HepG2 (cell line): ENCODE measurements around the gene ADSS1. TPM values are rescaled to one million over a fixed set of nuclear protein-coding genes. Genes with fewer than 3 reads are reported as not detected.
A peak's percentile ranks its signal among the peaks of the same experiment; 100 is the strongest.

Experiments
- AGO2 ChIP-seq: fragments of 200-400 bp; formaldehyde crosslinking; optimal IDR thresholded peaks from 2 replicates; pipeline ENCODE3; 2017; ENCODE audit warnings: mild to moderate bottlenecking, low read depth, low read length, moderate library complexity
- FLYWCH1 ChIP-seq: sonication (generic); formaldehyde crosslinking; IDR thresholded peaks from 2 replicates; pipeline ENCODE4 v1.8.1; 2023; ENCODE audit warnings: mild to moderate bottlenecking, missing genetic modification reagents
- HMGA1 ChIP-seq: sonication (generic); formaldehyde crosslinking; conservative IDR thresholded peaks from 2 replicates; pipeline ENCODE4 v1.4.0; 2020; ENCODE audit warnings: missing genetic modification reagents
- HOXA5 ChIP-seq: sonication (generic); formaldehyde crosslinking; IDR thresholded peaks from 2 replicates; pipeline ENCODE4 v1.4.0; 2020; ENCODE audit warnings: missing genetic modification reagents
- HOXD1 ChIP-seq: sonication (generic); formaldehyde crosslinking; IDR thresholded peaks from 2 replicates; pipeline ENCODE4 v1.5.0; 2020; ENCODE audit warnings: missing genetic modification reagents
- MIXL1 ChIP-seq: IDR thresholded peaks from 2 replicates; pipeline ENCODE4 v1.6.1; 2016
- MTA1 ChIP-seq: sonication (generic); formaldehyde crosslinking; IDR thresholded peaks from 2 replicates; pipeline ENCODE4 v1.4.0; 2020; ENCODE audit warnings: missing genetic modification reagents, mild to moderate bottlenecking, borderline replicate concordance
- MYC ChIP-seq: sonication (generic); formaldehyde crosslinking; IDR thresholded peaks from 2 replicates; pipeline ENCODE4 v1.9.0; 2021; ENCODE audit warnings: missing genetic modification reagents, borderline replicate concordance
- NR2F2 ChIP-seq: IDR thresholded peaks from 2 replicates; pipeline ENCODE4 v1.6.1; 2012; ENCODE audit warnings: low read depth, inconsistent platforms, borderline replicate concordance
- POLR2AphosphoS2 ChIP-seq: IDR thresholded peaks from 2 replicates; pipeline ENCODE4 v1.6.1; 2011; ENCODE audit warnings: low read depth, low read length, improper control_type of control experiment
- RFX1 ChIP-seq: fragments of 450-650 bp; IDR thresholded peaks from 2 replicates; pipeline ENCODE4 v1.6.1; 2017
- SAP130 ChIP-seq: IDR thresholded peaks from 2 replicates; pipeline ENCODE4 v1.6.1; 2016; ENCODE audit warnings: low read depth
- SRY ChIP-seq: sonication (generic); formaldehyde crosslinking; IDR thresholded peaks from 2 replicates; pipeline ENCODE4 v1.8.0; 2022; ENCODE audit warnings: mild to moderate bottlenecking, missing genetic modification reagents
- STAG1 ChIP-seq: sonication (generic); formaldehyde crosslinking; IDR thresholded peaks from 2 replicates; pipeline ENCODE4 v1.4.0; 2020; ENCODE audit warnings: missing genetic modification reagents
- TEAD2 ChIP-seq: sonication (generic); formaldehyde crosslinking; IDR thresholded peaks from 2 replicates; pipeline ENCODE4 v1.9.0; 2021; ENCODE audit warnings: missing genetic modification reagents
- ZBTB21 ChIP-seq: sonication (generic); formaldehyde crosslinking; IDR thresholded peaks from 2 replicates; pipeline ENCODE4 v1.4.0; 2020; ENCODE audit warnings: missing genetic modification reagents
- ZFP82 ChIP-seq: sonication (generic); formaldehyde crosslinking; IDR thresholded peaks from 2 replicates; pipeline ENCODE4 v1.5.1; 2020; ENCODE audit warnings: mild to moderate bottlenecking, missing genetic modification reagents, borderline replicate concordance
- ZNF136 ChIP-seq: sonication (generic); formaldehyde crosslinking; IDR thresholded peaks from 2 replicates; pipeline ENCODE4 v1.8.1; 2022; ENCODE audit warnings: low read depth, mild to moderate bottlenecking, moderate library complexity, missing genetic modification reagents
- ZNF350 ChIP-seq: sonication (generic); formaldehyde crosslinking; IDR thresholded peaks from 2 replicates; pipeline ENCODE4 v1.4.0; 2020; ENCODE audit warnings: mild to moderate bottlenecking, low read depth, missing genetic modification reagents, borderline replicate concordance
- ZNF547 ChIP-seq: sonication (generic); formaldehyde crosslinking; IDR thresholded peaks from 2 replicates; pipeline ENCODE4 v1.5.1; 2020; ENCODE audit warnings: mild to moderate bottlenecking, missing genetic modification reagents
- ZNF616 ChIP-seq: sonication (generic); formaldehyde crosslinking; IDR thresholded peaks from 2 replicates; pipeline ENCODE4 v1.5.0; 2020; ENCODE audit warnings: low read depth, mild to moderate bottlenecking, missing genetic modification reagents
- ZNF644 ChIP-seq: IDR thresholded peaks from 2 replicates; pipeline ENCODE4 v1.6.1; 2016; ENCODE audit warnings: low read depth
- ZNF713 ChIP-seq: sonication (generic); formaldehyde crosslinking; IDR thresholded peaks from 2 replicates; pipeline ENCODE4 v1.4.0; 2020; ENCODE audit warnings: mild to moderate bottlenecking, missing genetic modification reagents
- ZNF768 ChIP-seq: sonication (generic); formaldehyde crosslinking; IDR thresholded peaks from 2 replicates; pipeline ENCODE4 v1.4.0; 2020; ENCODE audit warnings: missing genetic modification reagents
- ZNF83 ChIP-seq: sonication (generic); formaldehyde crosslinking; IDR thresholded peaks from 2 replicates; pipeline ENCODE4 v1.4.0; 2020; ENCODE audit warnings: missing genetic modification reagents, mild to moderate bottlenecking, borderline replicate concordance
- ZNF891 ChIP-seq: sonication (generic); formaldehyde crosslinking; IDR thresholded peaks from 2 replicates; pipeline ENCODE4 v1.5.0; 2020; ENCODE audit warnings: mild to moderate bottlenecking, missing genetic modification reagents
- ZSCAN25 ChIP-seq: sonication (generic); formaldehyde crosslinking; IDR thresholded peaks from 2 replicates; pipeline ENCODE4 v1.8.0; 2022; ENCODE audit warnings: mild to moderate bottlenecking, missing genetic modification reagents
- polyA plus RNA-seq, 8 experiments: library from polyadenylated mRNA; depleted of rRNA in 3 of 8; stranded (reverse) in 7 of 8; unstranded in 1 of 8; fragments of >200 nt; fragmentation: Illumina TruSeq in 4 of 8; extraction: Trizol in 4 of 8; gene quantifications; 2 replicates each; pipeline versions ENCODE4 v1.2.1 to v1.2.3, GENCODE V29; 2011 to 2016; ENCODE audit warnings: low read depth in 4 of 8, missing spikeins in 1 of 8, mixed read lengths in 1 of 8; ENCODE audit not compliant: insufficient read depth in 1 of 8
- total RNA-seq, 5 experiments: library from RNA; depleted of rRNA; stranded (reverse); fragments of >200 nt; fragmentation: Illumina TruSeq; extraction: Trizol; gene quantifications; 2 replicates each; pipeline ENCODE4 v1.2.3, GENCODE V29; 2016; ENCODE audit warnings: low read depth in 1 of 5
- TF ChIP-seq, protein P1 (sequence below): sonication (generic); formaldehyde crosslinking; conservative IDR thresholded peaks from 2 replicates; pipeline ENCODE4 v1.4.0; 2020; ENCODE audit warnings: missing genetic modification reagents
- TF ChIP-seq, protein P2 (sequence below): IDR thresholded peaks from 2 replicates; pipeline ENCODE4 v1.6.1; 2016; ENCODE audit warnings: missing compliant biosample characterization, missing genetic modification reagents, borderline replicate concordance
- TF ChIP-seq, protein P3 (sequence below): sonication (generic); formaldehyde crosslinking; IDR thresholded peaks from 2 replicates; pipeline ENCODE4 v1.4.0; 2020; ENCODE audit warnings: mild to moderate bottlenecking, missing genetic modification reagents
- TF ChIP-seq, protein P4 (sequence below): sonication (generic); formaldehyde crosslinking; IDR thresholded peaks from 2 replicates; pipeline ENCODE4 v1.4.0; 2020; ENCODE audit warnings: missing genetic modification reagents

The ADSS1 gene
- total and polyA plus RNA-seq, 2 of the 13 experiments (the other 11 are each of a cell fraction or from before 2014, with no cell fraction given), result 1.0 to 36.7 TPM

DNA sequence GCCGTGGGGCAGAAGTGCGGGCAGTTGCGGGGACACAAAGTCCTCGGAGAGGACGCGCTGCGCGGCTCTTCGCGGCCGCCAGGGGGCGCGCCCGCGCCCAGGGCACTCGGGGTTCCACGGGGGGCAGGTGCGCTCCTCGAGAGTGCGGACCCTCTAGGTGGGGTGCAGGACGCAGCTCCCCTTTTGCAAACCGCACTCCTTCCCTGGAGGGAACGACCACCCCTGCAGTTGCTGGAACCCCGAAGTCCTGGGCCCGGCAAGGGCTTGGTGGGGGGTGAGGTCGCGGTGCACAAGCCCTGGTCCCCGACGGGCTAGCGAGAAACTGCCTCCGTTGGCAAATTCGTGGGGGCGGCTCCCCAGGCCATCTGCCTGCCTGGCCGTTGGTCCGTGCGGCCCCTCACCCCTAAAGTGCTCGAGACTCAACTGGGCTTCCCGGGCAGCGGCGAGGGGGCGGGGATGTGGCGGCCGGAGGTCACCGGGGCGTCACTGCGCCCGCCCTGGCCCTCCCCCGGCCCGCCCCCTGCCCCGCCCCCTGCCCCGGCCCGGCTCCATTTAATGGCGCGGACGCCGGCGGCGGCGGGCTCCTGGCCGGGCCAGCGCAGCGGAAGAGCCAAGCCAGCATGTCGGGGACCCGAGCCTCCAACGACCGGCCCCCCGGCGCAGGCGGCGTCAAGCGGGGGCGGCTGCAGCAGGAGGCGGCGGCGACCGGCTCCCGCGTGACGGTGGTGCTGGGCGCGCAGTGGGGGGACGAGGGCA is at the start of gene ADSS1 (continued):
- TF ChIP-seq AGO2 (peak; percentile 81), SRY (CRISPR knock-in tag) (no peak), ZNF136 (no peak), SAP130 (CRISPR knock-in tag) (peak; percentile 59), HOXD1 (CRISPR knock-in tag) (peak; percentile 68; the same call in 1 of the 2 replicates), NR2F2 (no peak), ZBTB21 (CRISPR knock-in tag) (no peak), FLYWCH1 (CRISPR knock-in tag) (no peak), ZNF547 (no peak), ZNF713 (CRISPR knock-in tag) (0 out of 2 replicates have a peak, but pooled peaks have one; percentile 80), ZNF644 (CRISPR knock-in tag) (no peak), HOXA5 (CRISPR knock-in tag) (peak; percentile 68; the same call in 1 of the 2 replicates), ZNF350 (CRISPR knock-in tag) (0 out of 2 replicates have a peak, but pooled peaks have one; percentile 47), ZNF891 (no peak), ZFP82 (CRISPR knock-in tag) (peak; percentile 56; the same call in 1 of the 2 replicates), ZNF768 (CRISPR knock-in tag) (peak; percentile 43), MTA1 (peak; percentile 66; the same call in 1 of the 2 replicates), ZSCAN25 (CRISPR knock-in tag) (no peak), ZNF616 (no peak), TEAD2 (CRISPR knock-in tag) (no peak), RFX1 (no peak), ZNF83 (CRISPR knock-in tag) (peak; percentile 67; the same call in 1 of the 2 replicates), MYC (CRISPR knock-in tag) (peak; percentile 20; the same call in 1 of the 2 replicates), STAG1 (CRISPR knock-in tag) (peak; percentile 42), POLR2AphosphoS2 (no peak), MIXL1 (CRISPR knock-in tag) (no peak), HMGA1 (no peak)
- TF ChIP-seq, protein P1, sequence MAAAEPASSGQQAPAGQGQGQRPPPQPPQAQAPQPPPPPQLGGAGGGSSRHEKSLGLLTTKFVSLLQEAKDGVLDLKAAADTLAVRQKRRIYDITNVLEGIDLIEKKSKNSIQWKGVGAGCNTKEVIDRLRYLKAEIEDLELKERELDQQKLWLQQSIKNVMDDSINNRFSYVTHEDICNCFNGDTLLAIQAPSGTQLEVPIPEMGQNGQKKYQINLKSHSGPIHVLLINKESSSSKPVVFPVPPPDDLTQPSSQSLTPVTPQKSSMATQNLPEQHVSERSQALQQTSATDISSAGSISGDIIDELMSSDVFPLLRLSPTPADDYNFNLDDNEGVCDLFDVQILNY (CRISPR knock-in tag), result 0 out of 2 replicates have a peak, but pooled peaks have one; percentile 13
- TF ChIP-seq, protein P2, sequence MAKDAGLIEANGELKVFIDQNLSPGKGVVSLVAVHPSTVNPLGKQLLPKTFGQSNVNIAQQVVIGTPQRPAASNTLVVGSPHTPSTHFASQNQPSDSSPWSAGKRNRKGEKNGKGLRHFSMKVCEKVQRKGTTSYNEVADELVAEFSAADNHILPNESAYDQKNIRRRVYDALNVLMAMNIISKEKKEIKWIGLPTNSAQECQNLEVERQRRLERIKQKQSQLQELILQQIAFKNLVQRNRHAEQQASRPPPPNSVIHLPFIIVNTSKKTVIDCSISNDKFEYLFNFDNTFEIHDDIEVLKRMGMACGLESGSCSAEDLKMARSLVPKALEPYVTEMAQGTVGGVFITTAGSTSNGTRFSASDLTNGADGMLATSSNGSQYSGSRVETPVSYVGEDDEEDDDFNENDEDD (CRISPR knock-in tag), result no peak
- TF ChIP-seq, protein P3, sequence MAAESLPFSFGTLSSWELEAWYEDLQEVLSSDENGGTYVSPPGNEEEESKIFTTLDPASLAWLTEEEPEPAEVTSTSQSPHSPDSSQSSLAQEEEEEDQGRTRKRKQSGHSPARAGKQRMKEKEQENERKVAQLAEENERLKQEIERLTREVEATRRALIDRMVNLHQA (CRISPR knock-in tag), result no peak
- TF ChIP-seq, protein P4, sequence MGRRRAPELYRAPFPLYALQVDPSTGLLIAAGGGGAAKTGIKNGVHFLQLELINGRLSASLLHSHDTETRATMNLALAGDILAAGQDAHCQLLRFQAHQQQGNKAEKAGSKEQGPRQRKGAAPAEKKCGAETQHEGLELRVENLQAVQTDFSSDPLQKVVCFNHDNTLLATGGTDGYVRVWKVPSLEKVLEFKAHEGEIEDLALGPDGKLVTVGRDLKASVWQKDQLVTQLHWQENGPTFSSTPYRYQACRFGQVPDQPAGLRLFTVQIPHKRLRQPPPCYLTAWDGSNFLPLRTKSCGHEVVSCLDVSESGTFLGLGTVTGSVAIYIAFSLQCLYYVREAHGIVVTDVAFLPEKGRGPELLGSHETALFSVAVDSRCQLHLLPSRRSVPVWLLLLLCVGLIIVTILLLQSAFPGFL (CRISPR knock-in tag), result no peak
